Upper lobe of left lung (tissue), 6 donors: ENCODE data around the gene ARAF. TPM values are rescaled to one million over a fixed set of nuclear protein-coding genes. Genes with fewer than 3 reads are reported as not detected.

Experiments used
- ATAC-seq, 2 donors: fragments of 200-7000 bp; cut with Tn5 transposase; one replicate each; pipeline ENCODE4 v1.9.1; 2022; ENCODE audit warnings: mild to moderate bottlenecking in 2 of 2, moderate library complexity in 2 of 2; ENCODE audit not compliant: low FRiP score in 2 of 2
- DNase-seq, 2 donors: peaks; one replicate each; pipeline ENCODE4 v3.0.0-alpha.2; 2019 to 2020
- H3K27ac ChIP-seq, 4 donors: fragments of 200-600 bp; sonication (generic); one replicate each; pipeline ENCODE4 v1.5.1; 2016 to 2019
- H3K27me3 ChIP-seq, 4 donors: fragments of 200-600 bp; sonication (generic); one replicate each; pipeline ENCODE4 v1.5.1; 2017 to 2019
- H3K36me3 ChIP-seq, 4 donors: fragments of 200-600 bp; sonication (generic); one replicate each; pipeline ENCODE4 v1.5.1; 2016 to 2019
- H3K4me1 ChIP-seq, 4 donors: fragments of 200-600 bp; sonication (generic); one replicate each; pipeline ENCODE4 v1.5.1; 2018 to 2019
- H3K4me3 ChIP-seq, 4 donors: fragments of 200-600 bp; sonication (generic); one replicate each; pipeline ENCODE4 v1.5.1; 2017 to 2019; ENCODE audit warnings: mild to moderate bottlenecking in 2 of 4, moderate library complexity in 1 of 4
- H3K9me3 ChIP-seq, 4 donors: fragments of 200-600 bp; sonication (generic); one replicate each; pipeline ENCODE4 v1.5.1; 2018 to 2019
- CTCF ChIP-seq, 6 experiments: fragments of 450-650 bp in 4 of 6; fragments of 200-600 bp in 2 of 6; sonication (generic) in 2 of 6; IDR thresholded peaks; one replicate each; pipeline ENCODE4 v1.5.1; 2016 to 2019; ENCODE audit warnings: antibody characterized with exemption in 6 of 6
- EP300 ChIP-seq, 4 donors: sonication (generic); formaldehyde crosslinking; IDR thresholded peaks; one replicate each; pipeline ENCODE4 v1.5.1; 2017; ENCODE audit warnings: antibody characterized with exemption in 4 of 4, control low read depth in 2 of 4
- POLR2A ChIP-seq, 4 donors: fragments of 450-650 bp; IDR thresholded peaks; one replicate each; pipeline ENCODE4 v1.5.1; 2016 to 2017; ENCODE audit warnings: antibody characterized with exemption in 4 of 4, mild to moderate bottlenecking in 2 of 4
- POLR2AphosphoS5 ChIP-seq, 2 donors: sonication (generic); formaldehyde crosslinking; IDR thresholded peaks; one replicate each; pipeline ENCODE4 v1.5.1; 2017; ENCODE audit warnings: antibody characterized with exemption in 2 of 2
- WGBS, 2 donors: methylation state at CpG; one replicate each; pipeline ENCODE4 v1.1.5; 2017 to 2018; 5-methylcytosine and 5-hydroxymethylcytosine counted together
- total RNA-seq, 6 donors: library from RNA; depleted of rRNA in 4 of 6; stranded (reverse); fragments of >200 nt in 4 of 6; gene quantifications; one replicate each; pipeline versions ENCODE4 v1.1.0 to v1.2.1, GENCODE V29; 2016 to 2021
- donor health status: DM: no; HTN: no; CAD: no; lungs with moderate emphysema.
- donor health status: DM: no; HTN: yes; CAD: no; lungs with severe emphysema.

Gene ARAF
- total RNA-seq, 6 donors from 2014 or later = 42.0 to 104 (median 85.2) TPM

- Histone ChIP-seq H3K9me3 (no peaks in the 10 kb centered on the region), H3K36me3 (peaks cover 0 to 58% (median 26%) of the 10 kb centered on the region in 4 donors), H3K4me3 (no peak overlapping the region), H3K4me1 (peaks cover 0 to 7% (median 1%) of the 10 kb centered on the region in 4 donors), H3K27ac (no peak overlapping the region), H3K27me3 (no peaks in the 10 kb centered on the region)
- 92 to 96% methylated on average over 2 to 8 of the region's 8 CpGs for WGBS, 2 donors
- ATAC-seq (no peak), DNase-seq (no peak)
- TF ChIP-seq POLR2A (IDR thresholded peaks at IDR 0.05) (no peak), EP300 (IDR thresholded peaks at IDR 0.05) (no peak), POLR2AphosphoS5 (IDR thresholded peaks at IDR 0.05) (no peak), CTCF (IDR thresholded peaks at IDR 0.05) (no peak)
Measured at GRCh38 chrX:47570794-47571193, 9.8 kb downstream of the ARAF start.

- no peak for ATAC-seq
Measured at GRCh38 chrX:47571215-47571614, 10.2 kb downstream of the ARAF start.

DNA sequence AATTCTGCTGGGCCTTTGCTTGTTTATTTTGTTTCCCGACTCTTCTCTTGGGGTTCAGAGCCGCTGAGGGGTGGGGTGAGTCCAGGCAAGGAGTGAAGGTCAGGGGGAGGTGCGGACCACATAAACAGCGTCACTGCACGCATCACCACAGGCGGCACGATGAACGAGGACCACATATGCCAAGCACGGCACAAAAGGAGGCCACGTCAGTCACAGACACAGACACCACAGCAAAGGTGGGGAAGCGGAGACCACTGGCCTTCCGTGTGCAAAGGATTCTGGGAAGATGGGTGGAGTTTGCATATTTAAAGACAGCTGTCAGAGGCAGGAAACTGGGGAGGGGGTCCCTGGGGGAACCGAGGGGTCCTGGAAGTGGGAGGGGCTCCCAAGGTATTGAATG, 10.9 kb downstream of the ARAF start:
- peaks cover 0 to 47% (median 23%) of the 10 kb centered on the region in 4 donors for H3K36me3 ChIP-seq

More at GRCh38 chrX:47571215-47571614, 10.2 kb downstream of the ARAF start:
- no peak overlapping the region for H3K27ac ChIP-seq
- no peak for DNase-seq
- H3K36me3 ChIP-seq = peaks cover 0 to 54% (median 26%) of the 10 kb centered on the region in 4 donors
- H3K4me1 ChIP-seq = peaks cover 0 to 7% (median 1%) of the 10 kb centered on the region in 4 donors
- no peaks in the 10 kb centered on the region for H3K27me3 ChIP-seq
- 80 to 88% methylated on average over 1 to 11 of the region's 11 CpGs for WGBS, 2 donors
- TF ChIP-seq POLR2A (IDR thresholded peaks at IDR 0.05) (no peak), POLR2AphosphoS5 (IDR thresholded peaks at IDR 0.05) (no peak), EP300 (IDR thresholded peaks at IDR 0.05) (no peak), CTCF (IDR thresholded peaks at IDR 0.05) (no peak)
- H3K4me3 ChIP-seq = no peak overlapping the region
- H3K9me3 ChIP-seq = no peaks in the 10 kb centered on the region

DNA sequence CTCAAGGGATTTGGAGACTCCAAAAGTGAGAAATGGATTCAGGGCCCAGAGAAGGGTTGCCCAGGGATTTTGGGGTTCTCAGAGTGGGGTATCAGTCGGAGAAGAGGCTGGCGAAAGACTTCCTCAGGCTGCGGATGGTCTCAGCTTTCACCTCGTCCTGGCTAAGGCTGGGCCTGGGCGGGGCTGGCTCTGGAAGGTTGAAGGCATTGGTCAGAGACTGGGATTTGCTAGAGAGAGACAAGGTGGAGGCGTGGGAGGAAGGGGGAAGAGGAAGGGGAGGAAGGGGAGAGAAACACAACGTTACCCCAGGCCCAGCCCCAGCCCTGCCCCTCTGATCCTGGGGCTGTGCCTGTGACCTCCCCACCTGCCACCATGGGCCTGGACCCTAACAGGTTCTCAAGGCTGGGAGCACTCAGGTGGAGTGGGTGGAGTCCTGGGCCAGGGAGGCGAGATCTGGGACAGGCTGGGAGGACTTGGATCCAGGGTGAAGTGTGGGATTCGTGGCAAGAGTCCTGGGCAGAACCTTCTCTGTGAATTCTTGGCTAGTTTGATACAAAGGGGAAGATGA, 11.9 kb downstream of the ARAF start:
- Histone ChIP-seq H3K36me3 (peaks cover 0 to 38% (median 19%) of the 10 kb centered on the region in 4 donors), H3K4me3 (no peak overlapping the region), H3K27me3 (no peaks in the 10 kb centered on the region), H3K9me3 (no peaks in the 10 kb centered on the region), H3K4me1 (peaks cover 0 to 7% (median 3%) of the 10 kb centered on the region in 4 donors), H3K27ac (peak overlapping the region in 2 of 4 donors; percentile 27 to 46)
- ATAC-seq (no peak), DNase-seq (no peak)
- TF ChIP-seq EP300 (IDR thresholded peaks at IDR 0.05) (no peak), POLR2AphosphoS5 (IDR thresholded peaks at IDR 0.05) (no peak), POLR2A (IDR thresholded peaks at IDR 0.05) (no peak), CTCF (IDR thresholded peaks at IDR 0.05) (no peak)
- WGBS, 2 donors = 63 to 70% methylated on average over 6 to 9 of the region's 9 CpGs

More for the DNA sequence above, 10.9 kb downstream of the ARAF start:
- DNase-seq = no peak
- TF ChIP-seq POLR2A (IDR thresholded peaks at IDR 0.05) (no peak), EP300 (IDR thresholded peaks at IDR 0.05) (no peak), POLR2AphosphoS5 (IDR thresholded peaks at IDR 0.05) (no peak), CTCF (IDR thresholded peaks at IDR 0.05) (no peak)
- no peak for ATAC-seq
- Histone ChIP-seq H3K27ac (no peak overlapping the region), H3K4me1 (peaks cover 0 to 7% (median 1%) of the 10 kb centered on the region in 4 donors), H3K9me3 (no peaks in the 10 kb centered on the region), H3K27me3 (no peaks in the 10 kb centered on the region), H3K4me3 (no peak overlapping the region)
- WGBS, 2 donors = 86 to 89% methylated on average over 8 to 13 of the region's 13 CpGs
